GM12878 (cell line): ENCODE data around the gene RPL7L1. TPM values are rescaled to one million over a fixed set of nuclear protein-coding genes. Genes with fewer than 3 reads are reported as not detected.

Experiments used
- BHLHE40 ChIP-seq, 2 experiments: fragments of 450-650 bp in 1 of 2; IDR thresholded peaks; 2 replicates each; pipeline ENCODE4 v1.6.1; 2011 to 2017; ENCODE audit warnings: low read depth in 2 of 2, borderline replicate concordance in 1 of 2, improper control_type of control experiment in 1 of 2, low read length in 1 of 2, mild to moderate bottlenecking in 1 of 2
- CEBPZ ChIP-seq: fragments of 150-350 bp; IDR thresholded peaks from 2 replicates; pipeline ENCODE4 v1.6.1; 2016; ENCODE audit warnings: low read depth, low read length
- CREM ChIP-seq: IDR thresholded peaks from 2 replicates; pipeline ENCODE4 v1.6.1; 2014; ENCODE audit warnings: antibody characterized with exemption, low read depth
- FOXM1 ChIP-seq: IDR thresholded peaks from 2 replicates; pipeline ENCODE4 v1.6.1; 2012; ENCODE audit warnings: low read depth, mild to moderate bottlenecking, inconsistent platforms, low read length, moderate library complexity
- GABPA ChIP-seq: IDR thresholded peaks from 2 replicates; pipeline ENCODE4 v1.6.1; 2014; ENCODE audit warnings: antibody characterized with exemption, low read depth, mild to moderate bottlenecking, inconsistent platforms
- HDAC6 ChIP-seq: fragments of 200-600 bp; sonication (generic); IDR thresholded peaks from one replicate; pipeline ENCODE4 v1.8.0; 2017; ENCODE audit warnings: antibody characterized with exemption; ENCODE audit not compliant: unreplicated experiment
- MYB ChIP-seq: fragments of 150-350 bp; IDR thresholded peaks from 2 replicates; pipeline ENCODE4 v1.6.1; 2014; ENCODE audit warnings: mild to moderate bottlenecking, low read depth, low read length, borderline replicate concordance
- RAD51 ChIP-seq: fragments of 450-650 bp; IDR thresholded peaks from 2 replicates; pipeline ENCODE4 v1.6.1; 2016; ENCODE audit warnings: moderate library complexity, mild to moderate bottlenecking, inconsistent platforms
- RELB ChIP-seq: fragments of 450-650 bp; IDR thresholded peaks from 2 replicates; pipeline ENCODE4 v1.6.1; 2017; ENCODE audit warnings: low read depth, mild to moderate bottlenecking, moderate library complexity
- USF1 ChIP-seq: IDR thresholded peaks from 2 replicates; pipeline ENCODE4 v1.6.1; 2011; ENCODE audit warnings: borderline replicate concordance, low read depth, mild to moderate bottlenecking, moderate library complexity, mixed read lengths, low read length; ENCODE audit not compliant: insufficient read depth; ENCODE audit errors: extremely low read length
- ZNF592 ChIP-seq: fragments of 450-650 bp; IDR thresholded peaks from 2 replicates; pipeline ENCODE4 v1.6.1; 2017; ENCODE audit warnings: mild to moderate bottlenecking, moderate library complexity
- ZNF687 ChIP-seq: fragments of 450-650 bp; IDR thresholded peaks from 2 replicates; pipeline ENCODE4 v1.6.1; 2017; ENCODE audit warnings: mild to moderate bottlenecking, moderate library complexity
- polyA plus RNA-seq, 11 experiments: library from polyadenylated mRNA; depleted of rRNA in 4 of 11; unstranded in 6 of 11; stranded (reverse) in 5 of 11; fragments of >200 nt; fragmentation: Nextera tagmentation in 4 of 11; fragmentation: Illumina TruSeq in 1 of 11; extraction: Ambion mirVana in 4 of 11; extraction: Trizol in 1 of 11; gene quantifications; 1 replicate in 1 of 11; 2 replicates in 10 of 11; pipeline versions ENCODE4 v1.2.1 to v1.2.3, GENCODE V29; 2011 to 2016; ENCODE audit warnings: inconsistent platforms in 2 of 11, missing spikeins in 2 of 11, low read depth in 1 of 11
- total RNA-seq, 4 experiments: library from RNA; depleted of rRNA in 3 of 4; stranded (reverse); fragments of >200 nt in 3 of 4; fragmentation: Illumina TruSeq in 1 of 4; extraction: Trizol in 1 of 4; gene quantifications; 2 replicates each; pipeline versions ENCODE4 v1.2.1 to v1.2.3, GENCODE V29; 2013 to 2021

The RPL7L1 gene
- total and polyA plus RNA-seq, 10 of the 15 experiments (the other 5 are each of a cell fraction or from before 2014, with no cell fraction given), result 54.1 to 154 (median 104) TPM

- TF ChIP-seq ZNF592 (no peak), USF1 (peak; percentile 47), MYB (no peak), ZNF687 (peak; percentile 79), RAD51 (peak; percentile 79), CEBPZ (no peak), CREM (peak; percentile 97), HDAC6 (no peak), FOXM1 (no peak), BHLHE40 (IDR thresholded peaks at IDR 0.05; ENCODE audit: borderline replicate concordance in 1 of 2, low read depth in 2 of 2, low read length in 1 of 2) (peak in 1 of 2 experiments; percentile 20; a peak in 1 of 4 replicates), RELB (peak; percentile 93), GABPA (peak; percentile 88)
These were observed at the start of gene RPL7L1 (continued) for GRCh38 chr6:42879372-42880239.
